ENCODE data around the gene ZFHX2.

ZFHX2 gene

GRCh38 chr14:23514644-23514957 is 37.0 kb downstream of the ZFHX2 start:
- DNase-seq, result no peak

- no peak for DNase-seq
These were observed 37.5 kb downstream of the ZFHX2 start for GRCh38 chr14:23513818-23514643.

GRCh38 chr14:23513005-23513817 is 38.4 kb downstream of the ZFHX2 start:
- DNase-seq, result no peak

DNA sequence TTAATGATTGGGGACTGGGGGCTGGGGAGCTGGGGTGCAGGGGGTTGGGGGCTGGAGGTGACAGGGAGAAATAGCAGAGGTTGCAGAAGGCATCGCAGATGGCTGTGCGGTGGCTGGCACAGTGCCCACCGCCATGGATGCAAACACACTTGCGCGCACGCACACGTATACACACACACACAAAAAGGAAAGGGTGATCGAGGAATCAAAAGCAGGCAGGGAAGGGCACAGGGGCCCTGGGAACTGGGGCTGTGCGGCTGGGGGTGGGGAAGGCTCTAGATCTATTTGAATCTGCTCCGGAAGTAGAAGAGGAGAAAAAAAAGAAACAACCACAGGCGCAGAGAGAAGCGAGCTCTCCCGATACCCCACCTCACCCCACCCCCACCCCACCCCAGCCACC is 39.4 kb downstream of the ZFHX2 start:
- DNase-seq, result no peak

GRCh38 chr14:23494223-23494622 is 57.3 kb downstream of the ZFHX2 start:
- no peak for DNase-seq

DNA sequence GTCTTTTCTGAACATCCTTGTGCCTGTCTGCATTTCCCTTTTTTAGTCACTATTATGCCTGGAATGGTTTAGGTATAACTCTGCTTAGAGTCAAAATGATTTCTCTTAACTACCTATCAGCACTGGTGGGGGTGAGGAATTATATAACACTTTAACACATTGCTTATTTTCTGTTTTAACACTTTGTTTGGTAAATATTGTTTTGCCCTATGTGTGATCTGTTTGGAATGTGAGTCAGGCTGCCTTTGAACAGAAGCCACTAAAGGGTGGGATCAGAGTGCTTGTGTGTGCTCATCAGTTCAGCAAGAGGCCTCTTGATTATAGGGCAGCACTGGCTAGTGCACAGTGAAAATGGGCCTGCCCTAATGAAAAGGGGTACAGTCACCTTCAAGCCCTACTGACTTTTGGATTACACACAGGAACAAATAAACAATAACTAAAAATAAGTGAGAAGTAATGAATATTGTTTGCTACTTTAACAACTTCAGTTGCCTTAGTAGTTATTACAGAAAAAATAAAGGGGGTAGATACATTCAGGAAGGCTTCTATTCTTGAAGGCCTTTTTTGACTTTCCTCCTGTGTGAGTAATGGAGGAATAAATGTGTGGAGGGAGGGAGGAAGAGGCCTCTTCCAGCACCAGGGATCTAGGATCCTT is 58.8 kb downstream of the ZFHX2 start:
- no peak for DNase-seq

DNA sequence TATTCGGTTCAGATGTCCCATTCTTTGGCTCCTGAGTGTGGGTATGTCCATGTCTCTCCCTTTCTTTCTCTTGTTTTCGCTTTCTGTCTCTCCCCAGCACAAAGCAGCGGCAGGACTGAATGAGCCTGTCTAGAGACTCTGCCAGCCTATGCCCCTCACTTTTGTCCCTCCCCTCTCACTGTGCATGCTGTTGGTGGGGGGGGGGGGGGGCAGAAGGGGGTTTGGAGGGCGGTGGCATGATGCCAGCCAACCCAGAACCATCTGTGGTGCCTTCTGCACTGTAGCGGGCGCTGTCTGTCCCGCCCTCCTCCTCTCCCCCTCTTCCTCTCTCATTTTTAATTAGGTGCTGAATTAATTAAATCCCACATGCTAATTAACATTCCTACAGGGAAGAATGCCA is 64.3 kb downstream of the ZFHX2 start:
- DNase-seq, result no peak

GRCh38 chr14:23486036-23486435 is 65.5 kb downstream of the ZFHX2 start:
- no peak for DNase-seq

GRCh38 chr14:23485326-23485725 is 66.2 kb downstream of the ZFHX2 start:
- DNase-seq, result no peak

DNA sequence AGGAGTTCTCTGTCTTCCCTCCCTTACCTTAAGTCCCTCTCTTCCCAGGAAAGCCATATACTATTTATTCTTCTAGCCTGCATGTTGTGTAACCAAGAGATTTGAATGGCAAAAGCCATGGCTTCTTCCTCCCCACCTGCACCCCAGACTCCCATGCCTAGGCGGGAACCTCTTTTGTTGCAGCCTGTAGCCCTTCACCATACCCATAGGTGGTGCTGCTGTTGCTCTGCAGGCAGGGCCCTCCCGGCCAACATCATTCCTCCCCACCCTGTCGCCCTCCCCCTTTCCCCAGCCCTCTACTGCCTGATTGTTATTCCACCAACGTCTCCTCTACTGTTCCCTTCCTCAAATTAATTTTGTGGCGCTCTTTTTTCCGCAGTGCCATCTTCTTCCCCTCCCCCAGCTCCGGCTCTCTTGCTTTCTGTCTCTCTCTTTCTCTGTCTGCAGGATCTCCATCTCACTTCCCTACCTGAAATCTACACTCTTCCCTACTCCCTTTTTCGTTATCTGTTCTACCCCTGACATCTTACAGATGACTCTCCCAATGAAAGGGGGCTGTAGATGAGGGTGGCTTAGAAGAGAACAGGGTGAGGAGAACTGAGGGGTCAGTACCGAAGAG is 68.2 kb downstream of the ZFHX2 start:
- DNase-seq, result no peak

DNA sequence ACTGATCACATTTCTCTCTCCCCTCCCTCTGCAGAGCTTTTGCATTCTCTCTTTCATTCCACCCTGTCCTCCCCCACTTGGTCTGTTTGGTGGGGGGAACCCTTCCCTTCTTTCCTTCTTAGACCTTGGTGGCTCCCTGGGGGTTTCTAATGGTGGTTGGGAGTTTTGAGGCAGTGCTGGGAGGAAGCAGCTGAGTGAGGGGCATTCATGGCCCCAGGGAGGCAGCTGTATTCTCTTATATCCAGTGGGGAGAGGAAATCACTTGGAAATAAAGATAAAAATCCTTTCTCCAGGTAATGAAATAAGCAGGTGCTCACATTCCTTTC is 68.8 kb downstream of the ZFHX2 start:
- no peak for DNase-seq

DNA sequence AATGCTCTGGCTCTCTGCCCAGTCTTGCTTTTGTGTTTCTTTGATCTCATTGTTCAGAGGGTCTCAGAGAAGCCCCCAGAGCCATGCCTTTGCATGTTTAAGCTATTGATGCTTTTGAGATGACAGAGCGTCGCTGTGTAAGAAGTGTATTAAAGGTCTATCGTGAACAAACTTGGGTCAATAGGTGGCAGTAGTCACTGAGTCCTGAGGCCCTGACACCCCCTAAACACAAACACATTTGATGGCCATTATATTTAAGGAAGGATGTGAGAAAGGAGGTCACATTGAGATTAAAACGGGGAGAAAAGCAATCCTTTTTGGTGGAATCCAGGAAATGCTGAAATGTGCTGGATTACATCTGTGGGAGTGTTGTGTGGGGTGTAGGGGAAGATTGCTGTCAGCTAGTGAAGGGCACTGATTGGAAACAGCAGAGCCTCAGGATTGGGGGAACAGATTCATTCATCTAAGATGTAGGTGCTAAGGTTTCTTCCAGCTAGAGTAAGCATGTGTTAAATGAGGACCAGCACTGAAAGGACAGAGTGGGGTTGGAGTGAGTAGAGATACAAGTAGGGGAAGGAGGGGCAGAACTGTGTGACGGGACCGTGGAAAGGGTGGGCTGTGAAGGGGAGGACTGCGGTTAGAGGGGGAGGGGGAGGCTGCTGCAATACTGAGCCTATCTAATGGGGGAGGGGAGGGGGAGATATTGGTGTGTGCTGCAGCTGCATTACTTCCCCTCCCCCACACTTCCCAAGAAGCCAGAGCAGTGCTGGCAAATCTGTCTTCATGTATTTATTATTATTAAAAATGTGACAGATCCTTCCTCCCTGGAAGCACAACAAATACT is 69.4 kb downstream of the ZFHX2 start:
- no peak for DNase-seq

DNA sequence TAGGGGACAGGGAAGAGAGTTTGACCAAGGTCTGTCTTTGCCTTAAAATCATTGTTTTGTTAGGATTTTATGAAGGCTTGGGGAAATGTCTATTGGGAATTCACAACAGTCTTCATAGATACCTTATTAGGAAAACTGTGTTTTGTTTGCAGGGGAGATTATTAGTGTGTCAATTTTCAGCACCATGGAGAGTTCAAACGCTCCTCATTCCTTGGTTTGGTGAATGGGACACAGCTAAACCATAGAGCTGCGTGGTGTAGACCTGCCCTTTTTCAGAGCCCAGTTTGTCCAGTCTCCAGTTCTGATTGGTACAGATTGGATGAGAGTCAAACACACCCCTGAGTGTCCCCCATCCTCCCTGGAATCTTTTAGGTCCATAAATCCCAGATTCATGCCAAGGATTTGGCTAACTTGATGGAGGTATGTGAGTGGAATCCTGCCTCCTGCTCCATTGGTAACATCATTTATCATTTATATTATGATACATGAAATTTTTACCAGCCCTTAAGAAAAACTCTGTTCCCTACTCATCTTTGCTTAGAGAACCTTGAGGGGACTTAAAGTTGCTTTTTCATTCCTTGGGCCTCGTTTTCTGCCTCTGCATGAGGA is 70.1 kb downstream of the ZFHX2 start:
- no peak for DNase-seq

- DNase-seq, result peak; percentile 62 to 67
These were observed 73.3 kb downstream of the ZFHX2 start for GRCh38 chr14:23478109-23478759.

DNA sequence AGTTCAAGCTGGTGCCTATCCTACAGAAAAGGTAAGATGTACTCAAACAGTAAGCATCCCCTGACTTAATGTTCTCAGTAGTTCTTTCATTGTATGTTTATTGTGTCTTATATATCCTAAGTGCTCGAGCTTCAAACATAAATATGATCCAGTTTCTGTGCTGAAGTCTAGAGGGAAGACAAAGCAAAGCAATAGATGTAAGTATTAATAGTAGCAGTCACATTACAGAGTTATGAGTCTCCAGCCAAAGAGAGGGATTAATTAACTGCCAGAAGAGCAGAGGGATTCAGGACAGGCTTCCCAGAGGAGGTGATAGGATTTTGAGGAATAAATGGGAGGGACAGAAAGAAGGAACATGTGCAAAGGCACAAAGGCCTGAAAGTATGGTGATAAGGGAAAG is 80.6 kb downstream of the ZFHX2 start:
- no peak for DNase-seq

Measured in activated CD4-positive, alpha-beta T cell treated with anti-CD3 and anti-CD28 coated beads, Interleukin-2, amount 50 U/mL, for 4 hours (primary cell).